ENCODE data around the gene LGALS3. TPM values are rescaled to one million over a fixed set of nuclear protein-coding genes. Genes with fewer than 3 reads are reported as not detected.

The LGALS3 gene
- total RNA-seq, 2 experiments from 2014 or later: 11.7 to 12.1 TPM

DNA sequence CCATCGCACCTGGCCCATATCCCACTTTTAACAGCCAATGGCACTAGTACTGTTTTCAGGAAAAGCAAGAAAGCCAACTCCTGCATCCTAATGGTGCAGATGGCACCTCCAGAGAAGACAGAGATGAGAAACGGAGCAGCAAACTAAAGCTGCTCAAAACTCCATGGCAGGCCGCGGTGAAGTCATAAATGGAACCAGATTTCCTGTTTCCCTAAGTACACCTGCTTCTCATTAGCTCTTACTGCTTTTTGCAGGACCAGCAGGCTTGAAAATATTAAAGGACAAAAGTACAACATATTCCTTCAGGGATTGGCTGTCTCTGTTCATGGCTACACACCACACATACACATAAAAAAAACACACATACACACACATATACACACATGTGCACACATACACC is 36.7 kb upstream of the LGALS3 start:
- Histone ChIP-seq H3K27me3 (ENCODE audit: control insufficient read depth in 1 of 2, insufficient read depth in 2 of 2, low read length in 2 of 2) (no peaks in the 10 kb centered on the region), H3K9me3 (ENCODE audit: control insufficient read depth in 1 of 2, insufficient read depth in 1 of 2, low read length in 2 of 2) (no peaks in the 10 kb centered on the region), H3K36me3 (ENCODE audit: insufficient read depth, low read length) (no peaks in the 10 kb centered on the region), H3K4me3 (ENCODE audit: low read length) (no peak overlapping the region), H3K4me1 (ENCODE audit: insufficient read depth, low read length) (peaks cover 12% of the 10 kb centered on the region), H3K27ac (ENCODE audit: low read depth in 1 of 2, low read length in 2 of 2) (no peak overlapping the region)
- no peak for DNase-seq
- POLR2A ChIA-PET: no interaction called here
- no peak for ATAC-seq (ENCODE audit: poor library complexity)
- CTCF ChIA-PET: interaction anchor here (2.5 kb wide), 1 partner anchor 41 kb away, joined by 8 read pairs; the partner anchor contains the start of gene MAPK1IP1L
- TF ChIP-seq, protein P1, sequence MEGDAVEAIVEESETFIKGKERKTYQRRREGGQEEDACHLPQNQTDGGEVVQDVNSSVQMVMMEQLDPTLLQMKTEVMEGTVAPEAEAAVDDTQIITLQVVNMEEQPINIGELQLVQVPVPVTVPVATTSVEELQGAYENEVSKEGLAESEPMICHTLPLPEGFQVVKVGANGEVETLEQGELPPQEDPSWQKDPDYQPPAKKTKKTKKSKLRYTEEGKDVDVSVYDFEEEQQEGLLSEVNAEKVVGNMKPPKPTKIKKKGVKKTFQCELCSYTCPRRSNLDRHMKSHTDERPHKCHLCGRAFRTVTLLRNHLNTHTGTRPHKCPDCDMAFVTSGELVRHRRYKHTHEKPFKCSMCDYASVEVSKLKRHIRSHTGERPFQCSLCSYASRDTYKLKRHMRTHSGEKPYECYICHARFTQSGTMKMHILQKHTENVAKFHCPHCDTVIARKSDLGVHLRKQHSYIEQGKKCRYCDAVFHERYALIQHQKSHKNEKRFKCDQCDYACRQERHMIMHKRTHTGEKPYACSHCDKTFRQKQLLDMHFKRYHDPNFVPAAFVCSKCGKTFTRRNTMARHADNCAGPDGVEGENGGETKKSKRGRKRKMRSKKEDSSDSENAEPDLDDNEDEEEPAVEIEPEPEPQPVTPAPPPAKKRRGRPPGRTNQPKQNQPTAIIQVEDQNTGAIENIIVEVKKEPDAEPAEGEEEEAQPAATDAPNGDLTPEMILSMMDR (IDR thresholded peaks at IDR 0.05): no peak
- no peaks in the 10 kb centered on the region for H3K9me3 Mint-ChIP-seq
- no peak overlapping the region for H3K27ac Mint-ChIP-seq
- intact Hi-C loops (cut with DNase I, micrococcal nuclease): loop anchor here in 1 of 2 experiments (5.0 kb wide), 1 partner anchor 335 kb away; no protein-coding TSS in a partner anchor
- H3K4me3 Mint-ChIP-seq: no peak overlapping the region
- H3K27me3 Mint-ChIP-seq: no peaks in the 10 kb centered on the region
- H3K4me1 Mint-ChIP-seq (ENCODE audit: low read depth): peaks cover 9% of the 10 kb centered on the region
- no peaks in the 10 kb centered on the region for H3K36me3 Mint-ChIP-seq (ENCODE audit: low read depth)

DNA sequence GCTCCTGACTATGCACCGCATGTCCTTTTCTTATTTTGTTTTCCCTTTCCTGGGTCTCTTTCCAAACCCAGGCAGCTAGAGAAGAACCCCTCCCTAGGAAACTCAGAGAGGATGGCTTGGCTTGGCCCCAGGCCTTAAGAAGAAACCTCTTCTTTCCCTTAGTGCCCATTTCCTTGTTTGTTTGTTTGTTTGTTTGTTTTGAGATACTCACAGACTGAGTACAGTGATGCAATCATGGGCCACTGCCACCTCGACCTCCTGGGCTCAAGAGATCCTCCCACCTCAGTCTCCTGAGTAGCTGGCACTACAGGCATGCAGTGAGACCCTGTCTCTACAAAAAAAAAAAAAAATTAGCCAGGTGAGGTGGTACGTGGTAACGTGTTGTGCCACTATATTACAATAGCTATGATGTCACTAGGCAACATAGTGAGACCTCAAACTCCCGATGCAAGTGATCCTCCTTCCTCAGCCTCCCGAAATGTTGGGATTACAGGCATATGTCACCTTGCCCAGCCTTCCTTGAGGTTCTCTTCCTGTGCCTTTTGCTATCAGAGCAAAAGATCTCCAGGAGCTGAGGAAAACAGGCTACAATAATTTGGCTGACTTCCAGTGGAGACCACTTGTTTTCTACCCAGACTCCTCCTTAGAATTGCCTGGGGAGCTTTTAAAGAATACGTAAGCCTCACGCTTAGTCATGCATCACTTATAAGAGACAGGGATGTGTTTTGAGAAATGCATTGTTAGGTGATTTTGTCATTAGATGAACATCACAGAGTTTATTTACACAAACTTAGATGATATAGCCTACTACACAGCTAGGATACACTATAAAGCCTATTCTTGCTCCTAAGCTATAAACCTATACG is 34.5 kb upstream of the LGALS3 start:
- H3K27ac Mint-ChIP-seq: no peak overlapping the region
- H3K27me3 ChIP-seq (ENCODE audit: control insufficient read depth in 1 of 2, insufficient read depth in 2 of 2, low read length in 2 of 2): no peaks in the 10 kb centered on the region
- H3K4me3 Mint-ChIP-seq: no peak overlapping the region
- peaks cover 29% of the 10 kb centered on the region for H3K4me1 ChIP-seq (ENCODE audit: insufficient read depth, low read length)
- ChIA-PET POLR2A (interaction anchor here (1.1 to 1.7 kb wide), 2 partner anchors 8 to 35 kb away, joined by 5 read pairs; no protein-coding TSS in a partner anchor), CTCF (interaction anchor here (0.8 to 1.7 kb wide), 3 partner anchors 9 to 43 kb away, joined by 3 to 4 read pairs (median 4); partner anchors contain the start of gene MAPK1IP1L)
- intact Hi-C loops (cut with DNase I, micrococcal nuclease): loop anchor here in 1 of 2 experiments (5.0 kb wide), 1 partner anchor 333 kb away; no protein-coding TSS in a partner anchor
- TF ChIP-seq, protein P1 (IDR thresholded peaks at IDR 0.05): no peak
- H3K36me3 ChIP-seq (ENCODE audit: insufficient read depth, low read length): no peaks in the 10 kb centered on the region
- no peaks in the 10 kb centered on the region for H3K9me3 ChIP-seq (ENCODE audit: control insufficient read depth in 1 of 2, insufficient read depth in 1 of 2, low read length in 2 of 2)
- ATAC-seq (ENCODE audit: poor library complexity): no peak
- DNase-seq: no peak
- H3K4me1 Mint-ChIP-seq (ENCODE audit: low read depth): peaks cover 19% of the 10 kb centered on the region
- H3K4me3 ChIP-seq (ENCODE audit: low read length): no peak overlapping the region
- H3K9me3 Mint-ChIP-seq: no peaks in the 10 kb centered on the region
- H3K27me3 Mint-ChIP-seq: no peaks in the 10 kb centered on the region
- H3K27ac ChIP-seq (ENCODE audit: low read depth in 1 of 2, low read length in 2 of 2): no peak overlapping the region
- H3K36me3 Mint-ChIP-seq (ENCODE audit: low read depth): no peaks in the 10 kb centered on the region

DNA sequence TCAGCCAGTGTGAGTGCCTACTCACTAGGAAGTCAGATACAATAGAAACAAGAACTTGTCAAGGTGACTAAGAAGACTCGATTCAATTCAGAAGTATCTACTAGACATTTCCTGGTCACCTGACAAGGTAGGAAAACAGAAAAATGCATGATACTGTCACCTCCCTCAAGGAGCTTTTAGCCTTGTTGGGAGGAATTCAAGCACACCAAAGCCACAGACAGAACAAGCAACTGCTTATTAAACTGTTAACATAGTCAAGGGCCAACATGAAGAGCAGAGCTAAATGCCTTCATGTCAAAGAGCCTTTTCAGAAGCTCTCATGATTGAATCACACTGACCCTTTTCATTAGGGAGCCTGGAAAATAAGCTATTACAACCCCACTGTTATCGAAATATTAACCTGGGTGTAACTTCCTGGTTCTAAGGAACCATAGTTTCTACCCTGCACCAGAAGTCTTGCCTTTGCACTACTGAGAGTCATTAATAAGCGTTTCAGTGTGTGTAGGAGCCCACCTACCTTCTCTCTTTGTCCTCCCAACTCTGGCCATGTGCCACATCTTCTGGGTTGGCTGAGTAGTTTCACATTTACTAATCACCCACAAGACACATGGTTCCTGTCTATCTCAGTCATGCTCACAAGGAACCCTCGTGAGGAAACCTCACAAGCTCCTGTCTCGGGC is 31.0 kb upstream of the LGALS3 start:
- POLR2A ChIA-PET: interaction anchor here (0.5 to 1.3 kb wide), 4 partner anchors 32 to 557 kb away, joined by 3 to 5 read pairs (median 3); partner anchors contain the start of gene MAPK1IP1L

More for the DNA sequence above, 31.0 kb upstream of the LGALS3 start:
- no peak overlapping the region for H3K4me3 Mint-ChIP-seq
- H3K27ac Mint-ChIP-seq: peak overlapping the region; percentile 22
- intact Hi-C loops (cut with DNase I, micrococcal nuclease): no loop called here
- H3K27ac ChIP-seq (ENCODE audit: low read depth in 1 of 2, low read length in 2 of 2): peak overlapping the region in 1 of 2 donors; percentile 68
- DNase-seq: peak in 6 of 14 experiments; percentile 9 to 78 (median 58)
- TF ChIP-seq, protein P1 (IDR thresholded peaks at IDR 0.05): no peak
- no peaks in the 10 kb centered on the region for H3K36me3 ChIP-seq (ENCODE audit: insufficient read depth, low read length)
- no peaks in the 10 kb centered on the region for H3K36me3 Mint-ChIP-seq (ENCODE audit: low read depth)
- no peaks in the 10 kb centered on the region for H3K27me3 ChIP-seq (ENCODE audit: control insufficient read depth in 1 of 2, insufficient read depth in 2 of 2, low read length in 2 of 2)
- no peaks in the 10 kb centered on the region for H3K27me3 Mint-ChIP-seq
- H3K9me3 ChIP-seq (ENCODE audit: control insufficient read depth in 1 of 2, insufficient read depth in 1 of 2, low read length in 2 of 2): no peaks in the 10 kb centered on the region
- H3K4me1 Mint-ChIP-seq (ENCODE audit: low read depth): peaks cover 35% of the 10 kb centered on the region
- peaks cover 40% of the 10 kb centered on the region for H3K4me1 ChIP-seq (ENCODE audit: insufficient read depth, low read length)
- H3K4me3 ChIP-seq (ENCODE audit: low read length): no peak overlapping the region
- ATAC-seq (ENCODE audit: poor library complexity): peak; percentile 24
- CTCF ChIA-PET: interaction anchor here (0.9 to 2.1 kb wide), 4 partner anchors 8 to 63 kb away, joined by 3 to 6 read pairs (median 4); partner anchors contain the start of gene MAPK1IP1L
- no peaks in the 10 kb centered on the region for H3K9me3 Mint-ChIP-seq
